GM18951 (cell line): ENCODE results near the gene TRIM26.
"Not testable (repeated sequence)": the region's sequence is repeated elsewhere in the genome, so short reads cannot be mapped to it uniquely, and the experiment has no call there.

Experiments
- POLR2A ChIP-seq: IDR thresholded peaks from 4 replicates; pipeline ENCODE4 v1.6.1; 2011; ENCODE audit warnings: mild to moderate bottlenecking; ENCODE audit not compliant: insufficient read length, insufficient read depth; ENCODE audit errors: extremely low read depth
- in situ Hi-C: fragments of 300-500 bp; cut with MboI; formaldehyde crosslinking; loops from one replicate; pipeline ENCODE4 v1.12.0; 2022; ENCODE audit warnings: low sequenced_read_pairs, mixed read lengths, inconsistent platforms; ENCODE audit not compliant: unreplicated experiment

TRIM26 gene, protein sequence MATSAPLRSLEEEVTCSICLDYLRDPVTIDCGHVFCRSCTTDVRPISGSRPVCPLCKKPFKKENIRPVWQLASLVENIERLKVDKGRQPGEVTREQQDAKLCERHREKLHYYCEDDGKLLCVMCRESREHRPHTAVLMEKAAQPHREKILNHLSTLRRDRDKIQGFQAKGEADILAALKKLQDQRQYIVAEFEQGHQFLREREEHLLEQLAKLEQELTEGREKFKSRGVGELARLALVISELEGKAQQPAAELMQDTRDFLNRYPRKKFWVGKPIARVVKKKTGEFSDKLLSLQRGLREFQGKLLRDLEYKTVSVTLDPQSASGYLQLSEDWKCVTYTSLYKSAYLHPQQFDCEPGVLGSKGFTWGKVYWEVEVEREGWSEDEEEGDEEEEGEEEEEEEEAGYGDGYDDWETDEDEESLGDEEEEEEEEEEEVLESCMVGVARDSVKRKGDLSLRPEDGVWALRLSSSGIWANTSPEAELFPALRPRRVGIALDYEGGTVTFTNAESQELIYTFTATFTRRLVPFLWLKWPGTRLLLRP

GRCh38 chr6:30212865-30213666 is at the start of gene TRIM26:
TSS of gene TRIM26 (minus strand) at chr6:30213406. CDS start at chr6:30199103, 14,303 bp downstream.
- in situ Hi-C loops = no loop called here
- peak; percentile 92 for TF ChIP-seq POLR2A

GRCh38 chr6:30260036-30260504 is 46.9 kb upstream of the TRIM26 start:
- in situ Hi-C loops = no loop called here
- no peak for TF ChIP-seq POLR2A

DNA sequence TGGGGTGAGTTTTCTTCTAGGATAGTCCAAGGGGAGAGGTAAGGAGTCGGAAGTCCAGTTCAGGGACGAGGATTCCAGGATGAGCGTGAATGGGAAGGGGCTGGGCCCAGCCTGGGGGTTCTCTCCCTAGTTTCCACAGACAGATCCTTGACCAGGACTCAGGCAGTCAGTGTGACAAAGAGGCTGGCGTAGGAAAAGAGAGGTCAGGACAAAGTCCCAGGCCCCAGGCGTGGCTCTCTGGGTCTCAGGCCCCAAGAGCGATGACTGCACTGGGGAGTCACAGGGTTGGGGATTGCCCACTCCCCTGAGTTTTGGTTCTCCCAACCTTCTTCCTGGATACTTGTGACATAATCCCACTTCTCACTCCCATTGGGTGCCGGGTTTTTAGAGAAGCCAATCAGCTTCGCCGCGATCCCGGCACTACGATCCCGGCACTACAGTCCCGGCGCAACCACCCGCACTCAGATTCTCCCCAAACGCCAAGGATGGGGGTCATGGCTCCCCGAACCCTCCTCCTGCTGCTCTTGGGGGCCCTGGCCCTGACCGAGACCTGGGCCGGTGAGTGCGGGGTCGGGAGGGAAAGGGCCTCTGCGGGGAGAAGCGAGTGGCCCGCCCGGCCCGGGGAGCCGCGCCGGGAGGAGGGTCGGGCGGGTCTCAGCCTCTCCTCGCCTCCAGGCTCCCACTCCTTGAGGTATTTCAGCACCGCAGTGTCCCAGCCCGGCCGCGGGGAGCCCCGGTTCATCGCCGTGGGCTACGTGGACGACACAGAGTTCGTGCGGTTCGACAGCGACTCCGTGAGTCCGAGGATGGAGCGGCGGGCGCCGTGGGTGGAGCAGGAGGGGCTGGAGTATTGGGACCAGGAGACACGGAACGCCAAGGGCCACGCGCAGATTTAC is 46.2 kb upstream of the TRIM26 start:
- peak; percentile 54 for TF ChIP-seq POLR2A
- in situ Hi-C loops = no loop called here

- TF ChIP-seq POLR2A = no peak
- in situ Hi-C loops = no loop called here
Observed at GRCh38 chr6:30258204-30258603, 45.0 kb upstream of the TRIM26 start.

GRCh38 chr6:30252417-30252816 is 39.2 kb upstream of the TRIM26 start:
- in situ Hi-C loops = not testable (repeated sequence)

GRCh38 chr6:30244560-30244959 is 31.4 kb upstream of the TRIM26 start:
- no peak for TF ChIP-seq POLR2A
- in situ Hi-C loops = no loop called here

GRCh38 chr6:30238178-30238795 is 25.1 kb upstream of the TRIM26 start:
- no peak for TF ChIP-seq POLR2A
- in situ Hi-C loops = no loop called here

DNA sequence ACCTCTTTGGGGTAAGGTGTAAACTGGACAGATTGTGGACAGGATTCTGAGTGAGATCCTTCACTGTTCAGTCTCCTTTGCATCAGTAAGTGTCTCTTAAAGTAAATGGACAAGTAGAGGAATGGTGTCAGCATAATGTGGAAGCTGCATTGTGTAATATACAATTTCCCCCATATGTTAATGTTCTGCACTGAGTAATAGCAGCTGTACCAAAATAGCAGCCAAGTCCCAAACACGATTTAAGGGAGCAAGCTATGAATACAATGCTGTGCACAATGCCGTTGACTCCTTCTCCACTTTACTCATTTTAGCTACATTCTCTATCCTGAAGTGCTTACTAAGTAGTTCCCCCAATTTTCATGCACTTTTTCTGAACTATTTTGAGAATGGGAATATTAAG is 21.1 kb upstream of the TRIM26 start:
- in situ Hi-C loops = no loop called here
- no peak for TF ChIP-seq POLR2A

GRCh38 chr6:30231067-30231466 is 17.9 kb upstream of the TRIM26 start:
- in situ Hi-C loops = no loop called here
- TF ChIP-seq POLR2A = no peak

DNA sequence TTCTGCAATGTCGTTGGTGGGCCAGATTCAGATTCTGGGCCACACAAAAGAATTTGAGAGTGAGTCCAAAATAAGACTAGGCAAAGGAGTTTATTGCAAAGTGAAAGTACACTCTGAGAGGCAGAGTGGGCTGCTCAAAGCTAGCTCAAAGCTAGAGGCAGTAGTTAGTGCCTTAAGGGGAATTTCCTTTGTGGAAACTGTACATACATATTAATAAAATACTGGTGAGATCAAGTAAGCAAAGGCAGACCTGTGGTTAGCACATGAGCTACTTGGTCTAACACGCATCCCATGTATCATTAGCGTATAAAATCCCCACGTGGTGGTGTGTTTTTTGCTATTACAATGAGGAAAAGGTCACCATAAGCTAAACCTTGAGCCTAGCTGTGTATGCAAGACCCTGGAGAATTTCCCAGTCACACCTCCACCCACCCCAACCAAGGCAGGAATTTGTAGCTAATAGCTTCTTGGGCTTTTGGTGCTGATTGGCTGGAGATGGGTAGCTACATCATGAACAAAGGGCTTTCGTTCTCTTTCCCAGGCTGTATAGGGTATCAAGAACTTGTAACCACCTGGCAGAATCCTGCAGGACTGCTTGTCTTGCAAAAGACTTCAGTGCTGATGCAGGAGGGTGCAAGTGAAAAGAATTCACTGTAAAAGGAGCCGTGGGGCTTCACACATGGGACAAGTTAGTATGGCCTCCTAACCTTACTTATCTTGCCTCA is 14.7 kb upstream of the TRIM26 start:
- in situ Hi-C loops = no loop called here
- no peak for TF ChIP-seq POLR2A

GRCh38 chr6:30227242-30227722 is 14.1 kb upstream of the TRIM26 start:
- in situ Hi-C loops = no loop called here
- TF ChIP-seq POLR2A = no peak

GRCh38 chr6:30223339-30223738 is 10.1 kb upstream of the TRIM26 start:
- no peak for TF ChIP-seq POLR2A
- in situ Hi-C loops = no loop called here

- in situ Hi-C loops = not testable (repeated sequence)
Observed at GRCh38 chr6:30221956-30222355, 8.8 kb upstream of the TRIM26 start.

DNA sequence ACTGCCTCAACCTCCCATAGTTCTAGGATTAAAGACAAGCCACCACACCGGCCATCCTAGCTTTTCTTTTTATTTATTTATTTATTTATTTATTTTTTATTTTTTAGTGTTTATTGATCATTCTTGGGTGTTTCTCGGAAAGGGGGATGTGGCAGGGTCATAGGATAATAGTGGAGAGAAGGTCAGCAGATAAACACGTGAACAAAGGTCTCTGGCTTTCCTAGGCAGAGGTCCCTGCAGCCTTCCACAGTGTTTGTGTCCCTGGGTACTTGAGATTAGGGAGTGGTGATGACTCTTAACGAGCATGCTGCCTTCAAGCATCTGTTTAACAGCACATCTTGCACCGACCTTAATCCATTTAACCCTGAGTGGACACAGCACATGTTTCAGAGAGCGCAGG is 8.2 kb upstream of the TRIM26 start:
- in situ Hi-C loops = not testable (repeated sequence)
